H1 (cell line): ENCODE measurements around the gene ACOT11. TPM values are rescaled to one million over a fixed set of nuclear protein-coding genes. Genes with fewer than 3 reads are reported as not detected.

Experiments used
- CTCF ChIA-PET: fragments of 300-600 bp; sonication (Branson Sonifier 250); formaldehyde crosslinking; loops from one replicate; lab custom pipeline; 2021; ENCODE audit not compliant: partially characterized antibody; lab: Charles Lee
- POLR2A ChIA-PET: fragments of 300-600 bp; sonication (Branson Sonifier 250); formaldehyde crosslinking; loops from one replicate; lab custom pipeline; 2021; ENCODE audit warnings: inconsistent platforms; ENCODE audit not compliant: partially characterized antibody; lab: Charles Lee
- DNase-seq, 2 experiments: peaks; one replicate each; pipeline versions ENCODE4 v3.0.0 to v3.0.0-alpha.2; 2010 to 2022; ENCODE audit warnings: low spot score in 2 of 2, low read depth in 1 of 2, mixed read lengths in 1 of 2
- FAIRE-seq: peaks from 2 replicates; lab custom pipeline; 2011; peaks lifted over from hg19 to GRCh38; lab: Jason Lieb, UNC
- H2AFZ ChIP-seq: 2 replicates; pipeline ENCODE4 v1.8.1; 2012; ENCODE audit warnings: low read length, inconsistent platforms
- H2AK5ac ChIP-seq: 2 replicates; pipeline ENCODE4 v1.6.1; 2013; ENCODE audit warnings: low read depth, low read length
- H2BK120ac ChIP-seq: replicated peaks from 2 replicates; pipeline ENCODE3; 2013; ENCODE audit warnings: low read depth, low read length, inconsistent platforms
- H2BK12ac ChIP-seq: 2 replicates; pipeline ENCODE4 v1.6.1; 2013; ENCODE audit warnings: low read depth, low read length
- H2BK15ac ChIP-seq: 2 replicates; pipeline ENCODE4 v1.6.1; 2013; ENCODE audit warnings: low read length
- H2BK20ac ChIP-seq: 2 replicates; pipeline ENCODE4 v1.6.1; 2013; ENCODE audit warnings: low read length
- H2BK5ac ChIP-seq: 2 replicates; pipeline ENCODE4 v1.6.1; 2013; ENCODE audit warnings: low read depth, low read length
- H3K14ac ChIP-seq: 2 replicates; pipeline ENCODE4 v1.6.1; 2013; ENCODE audit warnings: inconsistent platforms; ENCODE audit not compliant: insufficient read length
- H3K18ac ChIP-seq: 2 replicates; pipeline ENCODE4 v1.6.1; 2013; ENCODE audit warnings: low read length; ENCODE audit errors: extremely low read depth
- H3K23ac ChIP-seq: 2 replicates; pipeline ENCODE4 v1.6.1; 2013; ENCODE audit warnings: inconsistent platforms; ENCODE audit not compliant: insufficient read length
- H3K23me2 ChIP-seq: 2 replicates; pipeline ENCODE4 v1.6.1; 2013; ENCODE audit warnings: low read depth, low read length
- H3K27ac ChIP-seq: 2 replicates; pipeline ENCODE4 v1.6.1; 2011; ENCODE audit warnings: low read depth, low read length, inconsistent platforms
- H3K27me3 ChIP-seq, 4 experiments: replicated peaks in 1 of 4; 1 replicate in 1 of 4; 2 replicates in 3 of 4; pipeline versions ENCODE4 v1.6.1 to v1.8.1; 2011 to 2013; ENCODE audit warnings: low read length in 3 of 4, mild to moderate bottlenecking in 3 of 4, inconsistent platforms in 2 of 4, mixed read lengths in 2 of 4, moderate library complexity in 1 of 4; ENCODE audit not compliant: control insufficient read depth in 3 of 4, insufficient read depth in 3 of 4; ENCODE audit errors: extremely low read depth in 1 of 4
- H3K36me3 ChIP-seq, 4 experiments: 2 replicates each; pipeline versions ENCODE4 v1.6.1 to v1.8.1; 2011 to 2013; ENCODE audit warnings: mild to moderate bottlenecking in 4 of 4, low read length in 3 of 4, moderate library complexity in 2 of 4, control low read depth in 1 of 4, inconsistent platforms in 1 of 4; ENCODE audit not compliant: insufficient read depth in 4 of 4, control insufficient read depth in 2 of 4
- H3K4ac ChIP-seq: replicated peaks from 2 replicates; pipeline ENCODE3; 2013; ENCODE audit warnings: low read length, low read depth, mixed read lengths, inconsistent platforms; ENCODE audit not compliant: insufficient read length
- H3K4me1 ChIP-seq, 4 experiments: replicated peaks in 1 of 4; 1 replicate in 1 of 4; 2 replicates in 3 of 4; pipeline versions ENCODE4 v1.6.1 to v1.8.1; 2011 to 2013; ENCODE audit warnings: low read length in 3 of 4, inconsistent platforms in 2 of 4, mixed read lengths in 1 of 4; ENCODE audit not compliant: insufficient read depth in 4 of 4, control insufficient read depth in 3 of 4
- H3K4me2 ChIP-seq, 2 experiments: 2 replicates each; pipeline versions ENCODE4 v1.6.1 to v1.8.1; 2011 to 2013; ENCODE audit warnings: low read depth in 2 of 2, low read length in 2 of 2, control low read depth in 1 of 2, inconsistent platforms in 1 of 2, mild to moderate bottlenecking in 1 of 2; ENCODE audit not compliant: insufficient read depth in 1 of 2
- H3K4me3 ChIP-seq, 4 experiments: fragments of 200-600, 300-600 bp in 1 of 4; sonication (generic), shearing (Covaris generic), sonication (Bioruptor Twin) in 1 of 4; 2 replicates each; pipeline versions ENCODE4 v1.5.1 to v1.8.1; 2011 to 2016; ENCODE audit warnings: low read length in 4 of 4, low read depth in 3 of 4, control low read depth in 2 of 4, inconsistent platforms in 2 of 4, mild to moderate bottlenecking in 2 of 4, mixed read lengths in 1 of 4, moderate library complexity in 1 of 4; ENCODE audit not compliant: insufficient read depth in 2 of 4; ENCODE audit errors: extremely low read depth in 1 of 4
- H3K56ac ChIP-seq: replicated peaks from 2 replicates; pipeline ENCODE3; 2013; ENCODE audit warnings: low read depth, mild to moderate bottlenecking, mixed read lengths, low read length, inconsistent platforms; ENCODE audit not compliant: insufficient read length
- H3K79me1 ChIP-seq: 2 replicates; pipeline ENCODE4 v1.6.1; 2013; ENCODE audit warnings: low read depth, low read length, control low read depth
- H3K79me2 ChIP-seq, 2 experiments: 2 replicates each; pipeline versions ENCODE4 v1.6.1 to v1.8.1; 2012 to 2013; ENCODE audit warnings: low read length in 2 of 2, mild to moderate bottlenecking in 2 of 2, inconsistent platforms in 1 of 2; ENCODE audit not compliant: insufficient read depth in 2 of 2, control insufficient read depth in 1 of 2
- H3K9ac ChIP-seq, 4 experiments: replicated peaks in 1 of 4; 1 replicate in 1 of 4; 2 replicates in 3 of 4; pipeline versions ENCODE4 v1.6.1 to v1.8.1; 2011 to 2013; ENCODE audit warnings: low read depth in 3 of 4, low read length in 3 of 4, control low read depth in 2 of 4, mild to moderate bottlenecking in 2 of 4, moderate library complexity in 2 of 4, inconsistent platforms in 1 of 4; ENCODE audit errors: extremely low read depth in 1 of 4
- H3K9me3 ChIP-seq, 2 experiments: 2 replicates each; pipeline versions ENCODE4 v1.6.1 to v1.8.1; 2012 to 2013; ENCODE audit warnings: mild to moderate bottlenecking in 2 of 2, moderate library complexity in 2 of 2, control low read depth in 1 of 2, inconsistent platforms in 1 of 2, low read depth in 1 of 2, low read length in 1 of 2, mixed read lengths in 1 of 2; ENCODE audit not compliant: insufficient read depth in 2 of 2
- H4K20me1 ChIP-seq, 2 experiments: replicated peaks in 1 of 2; 2 replicates each; pipeline versions ENCODE3 to v1.8.1; 2011 to 2013; ENCODE audit warnings: inconsistent platforms in 2 of 2, low read length in 2 of 2, mild to moderate bottlenecking in 1 of 2; ENCODE audit not compliant: insufficient read depth in 2 of 2, control insufficient read depth in 1 of 2
- H4K5ac ChIP-seq: 2 replicates; pipeline ENCODE4 v1.6.1; 2013; ENCODE audit warnings: low read length, low read depth, mixed read lengths, inconsistent platforms; ENCODE audit not compliant: insufficient read length
- H4K8ac ChIP-seq: 2 replicates; pipeline ENCODE4 v1.8.0; 2013; ENCODE audit warnings: mild to moderate bottlenecking, moderate library complexity, low read length, inconsistent platforms; ENCODE audit not compliant: insufficient read depth; ENCODE audit errors: extremely low read depth
- H4K91ac ChIP-seq: replicated peaks from 2 replicates; pipeline ENCODE3; 2013; ENCODE audit warnings: low read length, mixed read lengths, inconsistent platforms; ENCODE audit not compliant: insufficient read length
- E2F6 ChIP-seq: IDR thresholded peaks from 2 replicates; pipeline ENCODE4 v1.6.1; 2012; ENCODE audit warnings: inconsistent platforms
- EP300 ChIP-seq, 2 experiments: IDR thresholded peaks; 1 replicate in 1 of 2; 2 replicates in 1 of 2; pipeline ENCODE4 v1.6.1; 2011 to 2012; ENCODE audit warnings: low read depth in 2 of 2, low read length in 2 of 2, mild to moderate bottlenecking in 2 of 2, borderline replicate concordance in 1 of 2, inconsistent platforms in 1 of 2, moderate library complexity in 1 of 2
- HDAC6 ChIP-seq: IDR thresholded peaks from one replicate; pipeline ENCODE4 v1.7.1; 2012; ENCODE audit warnings: low read depth, mild to moderate bottlenecking, inconsistent platforms, low read length, moderate library complexity
- KDM4A ChIP-seq: IDR thresholded peaks from one replicate; pipeline ENCODE4 v1.7.1; 2012; ENCODE audit warnings: low read depth, mild to moderate bottlenecking, moderate library complexity, low read length, inconsistent platforms; ENCODE audit not compliant: severe bottlenecking
- POU5F1 ChIP-seq: IDR thresholded peaks from 2 replicates; pipeline ENCODE4 v1.6.1; 2011; ENCODE audit warnings: low read depth, mild to moderate bottlenecking, low read length, moderate library complexity
- RXRA ChIP-seq: IDR thresholded peaks from 2 replicates; pipeline ENCODE4 v1.6.1; 2011; ENCODE audit warnings: low read depth, mild to moderate bottlenecking, low read length, moderate library complexity; ENCODE audit not compliant: insufficient read depth
- SP4 ChIP-seq: IDR thresholded peaks from 2 replicates; pipeline ENCODE4 v1.6.1; 2012; ENCODE audit warnings: low read length, inconsistent platforms
- TBP ChIP-seq: IDR thresholded peaks from 2 replicates; pipeline ENCODE4 v1.6.1; 2011; ENCODE audit warnings: low read depth, low read length, improper control_type of control experiment
- ZNF274 ChIP-seq: IDR thresholded peaks from 2 replicates; pipeline ENCODE4 v1.7.0; 2012; ENCODE audit warnings: low read length, borderline replicate concordance; ENCODE audit errors: extremely low read depth
- WGBS, 2 experiments: shearing (Covaris generic) in 1 of 2; methylation state at CpG; one replicate each; pipeline versions ENCODE4 v1.1.6 to v1.1.7; 2013 to 2015; ENCODE audit warnings: low lambda C conversion rate in 2 of 2, mixed read lengths in 2 of 2, inconsistent platforms in 1 of 2, low coverage in 1 of 2, missing lambda C conversion rate in 1 of 2; ENCODE audit not compliant: insufficient replicate concordance in 2 of 2, insufficient coverage in 1 of 2, insufficient read length in 1 of 2; ENCODE audit errors: extremely low coverage in 1 of 2, missing lambda C conversion rate in 1 of 2; 5-methylcytosine and 5-hydroxymethylcytosine counted together
- polyA plus RNA-seq, 7 experiments: library from polyadenylated mRNA; depleted of rRNA in 3 of 7; stranded (reverse) in 5 of 7; unstranded in 2 of 7; fragments of >200 nt in 5 of 7; fragments of 200-250 nt in 2 of 7; gene quantifications; 1 replicate in 5 of 7; 2 replicates in 1 of 7; 4 replicates in 1 of 7; pipeline versions ENCODE4 v1.2.1 to v1.2.3, GENCODE V29; 2011 to 2013; ENCODE audit warnings: missing spikeins in 2 of 7, mixed read lengths in 2 of 7
- total RNA-seq: library from RNA; stranded (reverse); fragmentation: NEBNext Ultra II Directional; extraction: Animal tissue kit (Norgen Biotek cat#: 25700); gene quantifications from 2 replicates; pipeline ENCODE4 v1.2.1, GENCODE V29; 2021
- TF ChIP-seq, protein P1 (sequence below): IDR thresholded peaks from 2 replicates; pipeline ENCODE4 v1.6.1; 2011; ENCODE audit warnings: low read depth, mild to moderate bottlenecking, low read length; ENCODE audit not compliant: insufficient read depth
- TF ChIP-seq, protein P2 (sequence below): IDR thresholded peaks from 2 replicates; pipeline ENCODE4 v1.6.1; 2012; ENCODE audit warnings: low read length, inconsistent platforms

ACOT11 gene
- total and polyA plus RNA-seq, 2 of the 8 experiments (the other 6 are each of a cell fraction or from before 2014, with no cell fraction given), result 3.8 to 4.5 TPM

- no peaks in the 10 kb centered on the region for H4K20me1 ChIP-seq
- CTCF ChIA-PET, result interaction anchor here (1.2 kb wide), 2 partner anchors 14 to 30 kb away, joined by 3 read pairs; no protein-coding TSS in a partner anchor
- no peak for DNase-seq
- H4K91ac ChIP-seq, result no peak overlapping the region
- no peaks in the 10 kb centered on the region for H3K79me2 ChIP-seq
- no peak overlapping the region for H4K8ac ChIP-seq
- no peak overlapping the region for H2AK5ac ChIP-seq
- no peaks in the 10 kb centered on the region for H3K36me3 ChIP-seq
- no peaks in the 10 kb centered on the region for H3K23me2 ChIP-seq
- H3K4me3 ChIP-seq, result no peak overlapping the region
- H3K4me2 ChIP-seq, result no peak overlapping the region
- no peak for FAIRE-seq
- POLR2A ChIA-PET, result interaction anchor here (4.7 kb wide), 1 partner anchor 8 kb away, joined by 17 read pairs; no protein-coding TSS in a partner anchor
- H3K4me1 ChIP-seq, result peaks cover under 1 to 5% (median 2%) of the 10 kb centered on the region in 4 experiments
- H3K79me1 ChIP-seq, result no peaks in the 10 kb centered on the region
- H3K23ac ChIP-seq, result no peak overlapping the region
- no peak overlapping the region for H2BK20ac ChIP-seq
- H3K9ac ChIP-seq, result no peak overlapping the region
- H2AFZ ChIP-seq, result no peak overlapping the region
- H3K27ac ChIP-seq, result no peak overlapping the region
- peak overlapping the region; percentile 61; the same call in 1 of the 2 replicates for H2BK15ac ChIP-seq
- no peaks in the 10 kb centered on the region for H3K27me3 ChIP-seq
- no peak overlapping the region for H3K14ac ChIP-seq
- no peaks in the 10 kb centered on the region for H3K9me3 ChIP-seq
- no peak overlapping the region for H2BK12ac ChIP-seq
- H4K5ac ChIP-seq, result no peak overlapping the region
- no peak overlapping the region for H3K56ac ChIP-seq
- H2BK120ac ChIP-seq, result no peak overlapping the region
- WGBS, 2 experiments, result 77% methylated on average over 2 of the region's 2 CpGs; no CpG with 5 or more reads in 1 of the 2 experiments
- no peak overlapping the region for H2BK5ac ChIP-seq
- no peak overlapping the region for H3K18ac ChIP-seq
- no peak overlapping the region for H3K4ac ChIP-seq
- TF ChIP-seq HDAC6 (no peak), SP4 (no peak), EP300 (IDR thresholded peaks at IDR 0.05; ENCODE audit: borderline replicate concordance in 1 of 2, low read depth in 2 of 2, low read length in 2 of 2) (no peak), POU5F1 (no peak), KDM4A (no peak), ZNF274 (no peak), RXRA (no peak), E2F6 (no peak), TBP (no peak)
- TF ChIP-seq, protein P1, sequence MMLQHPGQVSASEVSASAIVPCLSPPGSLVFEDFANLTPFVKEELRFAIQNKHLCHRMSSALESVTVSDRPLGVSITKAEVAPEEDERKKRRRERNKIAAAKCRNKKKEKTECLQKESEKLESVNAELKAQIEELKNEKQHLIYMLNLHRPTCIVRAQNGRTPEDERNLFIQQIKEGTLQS, result no peak
- TF ChIP-seq, protein P2, sequence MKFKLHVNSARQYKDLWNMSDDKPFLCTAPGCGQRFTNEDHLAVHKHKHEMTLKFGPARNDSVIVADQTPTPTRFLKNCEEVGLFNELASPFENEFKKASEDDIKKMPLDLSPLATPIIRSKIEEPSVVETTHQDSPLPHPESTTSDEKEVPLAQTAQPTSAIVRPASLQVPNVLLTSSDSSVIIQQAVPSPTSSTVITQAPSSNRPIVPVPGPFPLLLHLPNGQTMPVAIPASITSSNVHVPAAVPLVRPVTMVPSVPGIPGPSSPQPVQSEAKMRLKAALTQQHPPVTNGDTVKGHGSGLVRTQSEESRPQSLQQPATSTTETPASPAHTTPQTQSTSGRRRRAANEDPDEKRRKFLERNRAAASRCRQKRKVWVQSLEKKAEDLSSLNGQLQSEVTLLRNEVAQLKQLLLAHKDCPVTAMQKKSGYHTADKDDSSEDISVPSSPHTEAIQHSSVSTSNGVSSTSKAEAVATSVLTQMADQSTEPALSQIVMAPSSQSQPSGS, result no peak
Observed at GRCh38 chr1:54588377-54588776, 40.3 kb downstream of the ACOT11 start.
